Measurements from ENCODE around the gene SPAG6.

- TF ChIP-seq CTCF (IDR thresholded peaks at IDR 0.05), result no peak
- TF ChIP-seq POLR2A (IDR thresholded peaks at IDR 0.05), result no peak
These were observed 98.0 kb downstream of the SPAG6 start for GRCh38 chr10:22443175-22443901.

Data from tibial nerve (tissue), 3 donors.